Measurements from ENCODE around the gene TMEM150A.
"Not testable (repeated sequence)": the region's sequence is repeated elsewhere in the genome, so short reads cannot be mapped to it uniquely, and the experiment has no call there.

DNA sequence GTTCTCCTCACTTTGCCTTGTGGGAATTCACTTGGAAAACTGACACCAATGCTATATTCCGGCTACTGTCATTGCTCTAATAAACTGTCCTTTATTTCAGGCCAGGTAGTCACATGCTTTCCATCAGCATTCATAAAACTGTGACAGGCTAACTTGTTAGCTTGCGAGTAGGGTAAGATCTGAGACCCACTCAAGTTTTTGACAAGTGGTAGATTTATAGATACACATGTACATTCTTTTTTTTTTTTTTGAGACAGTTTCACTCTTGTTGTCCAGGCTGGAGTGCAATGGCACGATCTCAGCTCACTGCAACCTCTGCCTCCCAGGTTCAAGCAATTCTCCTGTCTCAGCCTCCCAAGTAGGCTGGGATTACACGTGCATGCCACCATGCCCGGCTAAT lies 15.2 kb upstream of the TMEM150A start:
- TF ChIP-seq CTCF, POLR2A (IDR thresholded peaks at IDR 0.05): not testable (repeated sequence)
